ENCODE data around the gene DEFB114. TPM values are rescaled to one million over a fixed set of nuclear protein-coding genes. Genes with fewer than 3 reads are reported as not detected.
"Not testable (repeated sequence)": the region's sequence is repeated elsewhere in the genome, so short reads cannot be mapped to it uniquely, and the experiment has no call there.

DEFB114 gene
- total RNA-seq, 1 donor, result not detected

DNA sequence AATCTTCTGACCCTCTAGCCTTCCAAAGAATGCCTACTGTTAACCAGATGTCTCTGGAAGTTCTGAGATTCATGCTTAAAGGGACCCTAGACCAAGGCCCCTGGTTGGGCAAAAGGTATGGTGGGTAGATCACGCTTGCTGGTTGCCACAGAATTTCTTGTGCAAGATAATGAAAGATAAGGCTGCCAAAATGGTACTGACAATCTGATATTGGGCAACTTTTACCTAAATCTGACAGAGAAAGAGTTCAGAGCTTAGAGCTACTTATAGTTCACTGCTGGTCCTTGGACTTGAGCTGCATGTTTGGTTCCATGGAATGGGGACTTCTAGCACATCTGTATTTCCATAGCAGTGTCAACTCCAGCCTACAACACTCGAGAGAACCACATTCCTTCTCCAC lies 12.0 kb downstream of the DEFB114 start:
- DNase-seq (ENCODE audit: insufficient read length, low spot score, missing footprints), result peak; percentile 5
- TF ChIP-seq, protein P1, sequence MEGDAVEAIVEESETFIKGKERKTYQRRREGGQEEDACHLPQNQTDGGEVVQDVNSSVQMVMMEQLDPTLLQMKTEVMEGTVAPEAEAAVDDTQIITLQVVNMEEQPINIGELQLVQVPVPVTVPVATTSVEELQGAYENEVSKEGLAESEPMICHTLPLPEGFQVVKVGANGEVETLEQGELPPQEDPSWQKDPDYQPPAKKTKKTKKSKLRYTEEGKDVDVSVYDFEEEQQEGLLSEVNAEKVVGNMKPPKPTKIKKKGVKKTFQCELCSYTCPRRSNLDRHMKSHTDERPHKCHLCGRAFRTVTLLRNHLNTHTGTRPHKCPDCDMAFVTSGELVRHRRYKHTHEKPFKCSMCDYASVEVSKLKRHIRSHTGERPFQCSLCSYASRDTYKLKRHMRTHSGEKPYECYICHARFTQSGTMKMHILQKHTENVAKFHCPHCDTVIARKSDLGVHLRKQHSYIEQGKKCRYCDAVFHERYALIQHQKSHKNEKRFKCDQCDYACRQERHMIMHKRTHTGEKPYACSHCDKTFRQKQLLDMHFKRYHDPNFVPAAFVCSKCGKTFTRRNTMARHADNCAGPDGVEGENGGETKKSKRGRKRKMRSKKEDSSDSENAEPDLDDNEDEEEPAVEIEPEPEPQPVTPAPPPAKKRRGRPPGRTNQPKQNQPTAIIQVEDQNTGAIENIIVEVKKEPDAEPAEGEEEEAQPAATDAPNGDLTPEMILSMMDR (IDR thresholded peaks at IDR 0.05; ENCODE audit: extremely low read depth, low read depth, low read length), result no peak
- no peaks in the 10 kb centered on the region for H3K27me3 ChIP-seq (ENCODE audit: insufficient read depth, low read length)
- H3K4me2 ChIP-seq (ENCODE audit: insufficient read depth, low read length), result no peak overlapping the region
- no peaks in the 10 kb centered on the region for H3K9me3 ChIP-seq (ENCODE audit: low read depth, low read length)
- no peak overlapping the region for H2AFZ ChIP-seq (ENCODE audit: low read length)
- no peaks in the 10 kb centered on the region for H3K4me1 ChIP-seq (ENCODE audit: insufficient read depth, low read length)
- H3K79me2 ChIP-seq (ENCODE audit: insufficient read depth, low read length), result no peaks in the 10 kb centered on the region
- no peaks in the 10 kb centered on the region for H4K20me1 ChIP-seq (ENCODE audit: insufficient read depth, low read length)
- H3K4me3 ChIP-seq (ENCODE audit: insufficient read depth, low read length), result no peak overlapping the region
- no peaks in the 10 kb centered on the region for H3K36me3 ChIP-seq (ENCODE audit: insufficient read depth, low read length)
- H3K27ac ChIP-seq (ENCODE audit: low read depth, low read length), result no peak overlapping the region

DNA sequence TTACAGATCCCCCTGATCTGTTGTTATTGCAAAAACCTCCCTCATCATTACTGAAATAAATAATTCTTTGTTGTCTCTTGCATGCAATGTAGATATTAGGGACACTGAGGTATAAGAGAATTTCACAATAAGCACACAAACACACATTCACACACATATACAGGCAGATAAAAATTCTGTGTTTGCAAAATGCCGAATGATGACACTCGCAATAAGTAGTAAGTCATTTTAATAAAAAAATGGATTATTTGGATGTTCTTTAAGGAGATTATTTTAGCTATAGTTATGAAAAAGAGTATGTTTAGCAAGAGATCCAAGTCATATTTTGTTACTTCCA lies 13.6 kb downstream of the DEFB114 start:
- no peak overlapping the region for H3K4me2 ChIP-seq (ENCODE audit: insufficient read depth, low read length)
- no peaks in the 10 kb centered on the region for H4K20me1 ChIP-seq (ENCODE audit: insufficient read depth, low read length)
- no peak overlapping the region for H2AFZ ChIP-seq (ENCODE audit: low read length)
- no peaks in the 10 kb centered on the region for H3K27me3 ChIP-seq (ENCODE audit: insufficient read depth, low read length)
- no peaks in the 10 kb centered on the region for H3K36me3 ChIP-seq (ENCODE audit: insufficient read depth, low read length)
- no peaks in the 10 kb centered on the region for H3K9me3 ChIP-seq (ENCODE audit: low read depth, low read length)
- TF ChIP-seq, protein P1 (IDR thresholded peaks at IDR 0.05; ENCODE audit: extremely low read depth, low read depth, low read length), result no peak
- no peaks in the 10 kb centered on the region for H3K79me2 ChIP-seq (ENCODE audit: insufficient read depth, low read length)
- no peak overlapping the region for H3K27ac ChIP-seq (ENCODE audit: low read depth, low read length)
- DNase-seq (ENCODE audit: insufficient read length, low spot score, missing footprints), result no peak
- no peak overlapping the region for H3K4me3 ChIP-seq (ENCODE audit: insufficient read depth, low read length)
- no peaks in the 10 kb centered on the region for H3K4me1 ChIP-seq (ENCODE audit: insufficient read depth, low read length)

DNA sequence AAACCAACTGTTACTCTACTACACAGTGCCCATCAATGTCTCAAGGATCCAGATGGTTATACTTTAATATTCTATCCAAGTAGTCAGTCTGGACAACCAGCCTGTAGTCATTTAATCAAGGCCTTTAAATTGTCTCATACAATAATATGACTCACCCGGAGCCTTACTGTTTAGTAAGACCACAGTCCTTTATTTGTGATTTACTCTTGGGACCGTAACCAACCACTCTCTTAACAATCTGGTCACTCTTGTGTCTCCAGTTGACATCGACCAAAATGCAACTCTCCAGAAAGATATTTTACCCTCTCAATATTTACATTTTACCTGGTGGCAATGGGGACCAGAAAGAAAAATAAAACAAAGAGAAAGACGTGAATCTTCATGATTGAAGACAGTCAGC lies 14.9 kb downstream of the DEFB114 start:
- H3K79me2 ChIP-seq (ENCODE audit: insufficient read depth, low read length), result no peaks in the 10 kb centered on the region
- DNase-seq (ENCODE audit: insufficient read length, low spot score, missing footprints), result no peak
- TF ChIP-seq, protein P1 (IDR thresholded peaks at IDR 0.05; ENCODE audit: extremely low read depth, low read depth, low read length), result no peak
- peaks cover 2% of the 10 kb centered on the region for H3K9me3 ChIP-seq (ENCODE audit: low read depth, low read length)
- H3K4me1 ChIP-seq (ENCODE audit: insufficient read depth, low read length), result no peaks in the 10 kb centered on the region
- no peaks in the 10 kb centered on the region for H3K27me3 ChIP-seq (ENCODE audit: insufficient read depth, low read length)
- H4K20me1 ChIP-seq (ENCODE audit: insufficient read depth, low read length), result no peaks in the 10 kb centered on the region
- no peaks in the 10 kb centered on the region for H3K36me3 ChIP-seq (ENCODE audit: insufficient read depth, low read length)
- no peak overlapping the region for H3K4me3 ChIP-seq (ENCODE audit: insufficient read depth, low read length)
- no peak overlapping the region for H3K27ac ChIP-seq (ENCODE audit: low read depth, low read length)
- no peak overlapping the region for H2AFZ ChIP-seq (ENCODE audit: low read length)
- H3K4me2 ChIP-seq (ENCODE audit: insufficient read depth, low read length), result no peak overlapping the region

DNA sequence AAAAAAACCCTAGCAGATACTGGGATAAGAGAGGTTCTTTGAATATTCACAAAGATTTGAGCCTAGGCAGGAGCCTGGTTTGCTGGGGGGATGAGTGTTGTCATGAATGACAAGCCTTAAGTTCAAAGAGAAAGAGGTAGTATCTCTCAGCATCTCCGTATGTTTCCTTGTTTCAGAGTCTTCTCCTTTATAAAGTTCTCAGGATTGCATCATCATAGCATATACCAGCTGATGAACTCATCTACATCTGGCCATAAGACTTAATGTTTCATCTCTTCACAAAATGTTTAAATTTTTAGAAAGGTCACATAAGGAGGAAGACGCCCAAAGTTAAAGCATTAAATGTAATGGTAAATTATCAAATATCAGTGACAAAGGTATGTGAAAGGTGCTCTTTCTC lies 17.1 kb downstream of the DEFB114 start:
- TF ChIP-seq, protein P1 (IDR thresholded peaks at IDR 0.05; ENCODE audit: extremely low read depth, low read depth, low read length), result no peak
- no peak overlapping the region for H2AFZ ChIP-seq (ENCODE audit: low read length)

DNA sequence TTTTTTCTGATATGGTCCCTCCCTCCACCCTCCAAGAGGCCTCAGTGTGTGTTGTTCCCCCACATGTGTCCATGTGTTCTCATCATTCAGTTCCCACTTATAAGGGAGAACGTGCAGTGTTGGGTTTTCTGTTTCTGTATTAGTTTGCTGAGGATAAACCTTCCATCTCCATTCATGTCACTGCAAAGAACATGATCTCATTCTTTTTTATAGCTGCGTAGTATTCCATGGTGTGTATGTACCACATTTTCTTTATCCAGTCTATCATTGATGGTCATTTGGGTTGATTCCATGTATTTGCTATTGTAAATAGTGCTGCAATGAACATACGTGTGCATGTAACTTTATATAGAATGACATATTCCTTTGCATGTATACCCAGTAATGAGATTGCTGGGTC lies 19.9 kb downstream of the DEFB114 start:
- not testable (repeated sequence) for H3K27me3 ChIP-seq (ENCODE audit: insufficient read depth, low read length); DNase-seq (ENCODE audit: insufficient read length, low spot score, missing footprints); H3K4me1 ChIP-seq (ENCODE audit: insufficient read depth, low read length); H3K9me3 ChIP-seq (ENCODE audit: low read depth, low read length); H3K79me2 ChIP-seq (ENCODE audit: insufficient read depth, low read length); H3K36me3 ChIP-seq (ENCODE audit: insufficient read depth, low read length); H3K27ac ChIP-seq (ENCODE audit: low read depth, low read length); H2AFZ ChIP-seq (ENCODE audit: low read length); H3K4me3 ChIP-seq (ENCODE audit: insufficient read depth, low read length); H4K20me1 ChIP-seq (ENCODE audit: insufficient read depth, low read length); H3K4me2 ChIP-seq (ENCODE audit: insufficient read depth, low read length)

More for the DNA sequence above, 17.1 kb downstream of the DEFB114 start:
- H4K20me1 ChIP-seq (ENCODE audit: insufficient read depth, low read length), result no peaks in the 10 kb centered on the region
- no peak overlapping the region for H3K4me2 ChIP-seq (ENCODE audit: insufficient read depth, low read length)
- H3K9me3 ChIP-seq (ENCODE audit: low read depth, low read length), result peaks cover 2% of the 10 kb centered on the region
- no peaks in the 10 kb centered on the region for H3K79me2 ChIP-seq (ENCODE audit: insufficient read depth, low read length)
- H3K36me3 ChIP-seq (ENCODE audit: insufficient read depth, low read length), result no peaks in the 10 kb centered on the region
- no peak overlapping the region for H3K27ac ChIP-seq (ENCODE audit: low read depth, low read length)
- H3K27me3 ChIP-seq (ENCODE audit: insufficient read depth, low read length), result no peaks in the 10 kb centered on the region
- no peaks in the 10 kb centered on the region for H3K4me1 ChIP-seq (ENCODE audit: insufficient read depth, low read length)
- no peak for DNase-seq (ENCODE audit: insufficient read length, low spot score, missing footprints)
- no peak overlapping the region for H3K4me3 ChIP-seq (ENCODE audit: insufficient read depth, low read length)
